NCI-H1694 (cell line): Measurements from ENCODE around the gene MYBPC3.
"Not testable (repeated sequence)": the region's sequence is repeated elsewhere in the genome, so short reads cannot be mapped to it uniquely, and the experiment has no call there.

Source experiments
- DNase-seq: peaks from one replicate; lab custom pipeline; 2025; lab: John Stamatoyannopoulos, UW

Gene MYBPC3

GRCh38 chr11:47338396-47339241 is 13.9 kb downstream of the MYBPC3 start:
- DNase-seq: no peak

GRCh38 chr11:47337229-47337924 is 15.1 kb downstream of the MYBPC3 start:
- DNase-seq: no peak

- no peak for DNase-seq
Observed at GRCh38 chr11:47336595-47336994, 15.9 kb downstream of the MYBPC3 start.

- no peak for DNase-seq
Observed at GRCh38 chr11:47335733-47336132, 16.8 kb downstream of the MYBPC3 start.

- DNase-seq: not testable (repeated sequence)
Observed at GRCh38 chr11:47334699-47335411, 17.6 kb downstream of the MYBPC3 start.

GRCh38 chr11:47333886-47334443 is 18.5 kb downstream of the MYBPC3 start:
- DNase-seq: no peak

GRCh38 chr11:47333526-47333845 is 19.0 kb downstream of the MYBPC3 start:
- DNase-seq: no peak

GRCh38 chr11:47332791-47333525 is 19.5 kb downstream of the MYBPC3 start:
- no peak for DNase-seq

GRCh38 chr11:47332303-47332711 is 20.2 kb downstream of the MYBPC3 start:
- DNase-seq: no peak

- DNase-seq: no peak
Observed at GRCh38 chr11:47331454-47332302, 20.8 kb downstream of the MYBPC3 start.

GRCh38 chr11:47329987-47330931 is 22.2 kb downstream of the MYBPC3 start:
- DNase-seq: no peak

- DNase-seq: no peak
Observed at GRCh38 chr11:47329431-47329986, 23.0 kb downstream of the MYBPC3 start.

GRCh38 chr11:47328449-47329390 is 23.8 kb downstream of the MYBPC3 start:
- DNase-seq: no peak

- no peak for DNase-seq
Observed at GRCh38 chr11:47327949-47328348, 24.6 kb downstream of the MYBPC3 start.

- no peak for DNase-seq
Observed at GRCh38 chr11:47327025-47327424, 25.5 kb downstream of the MYBPC3 start.

- DNase-seq: no peak
Observed at GRCh38 chr11:47326198-47326597, 26.3 kb downstream of the MYBPC3 start.

- no peak for DNase-seq
Observed at GRCh38 chr11:47325271-47326041, 27.0 kb downstream of the MYBPC3 start.
